Cardiac fibroblast (primary cell): ENCODE data around the gene TSHR.

Experiments used
- DNase-seq, 2 donors: peaks; one replicate each; pipeline versions ENCODE4 v3.0.0 to v3.0.0-alpha.2; 2010; ENCODE audit warnings: low read depth in 2 of 2
- H3K4me3 ChIP-seq, 2 donors: replicated peaks in 1 of 2; 1 replicate in 1 of 2; 2 replicates in 1 of 2; pipeline ENCODE4 v1.5.1; 2011; ENCODE audit warnings: low read depth in 2 of 2, low read length in 2 of 2, mild to moderate bottlenecking in 2 of 2, moderate library complexity in 1 of 2
- CTCF ChIP-seq: IDR thresholded peaks from one replicate; pipeline ENCODE4 v1.5.1; 2011; ENCODE audit warnings: low read depth, mild to moderate bottlenecking, low read length, inconsistent platforms

TSHR gene

GRCh38 chr14:80988735-80989429, 33.5 kb downstream of the TSHR start:
- no peak overlapping the region for H3K4me3 ChIP-seq
- TF ChIP-seq CTCF, result no peak
- DNase-seq, result peak in 1 of 2 donors; percentile 28

GRCh38 chr14:80992580-80992979, 37.2 kb downstream of the TSHR start:
- H3K4me3 ChIP-seq, result no peak overlapping the region
- no peak for DNase-seq
- no peak for TF ChIP-seq CTCF

GRCh38 chr14:80996049-80996901, 40.9 kb downstream of the TSHR start:
- TF ChIP-seq CTCF, result peak; percentile 74
- no peak overlapping the region for H3K4me3 ChIP-seq
- peak; percentile 88 to 93 for DNase-seq

GRCh38 chr14:81001447-81001846, 46.0 kb downstream of the TSHR start:
- H3K4me3 ChIP-seq, result no peak overlapping the region
- no peak for DNase-seq
- no peak for TF ChIP-seq CTCF

GRCh38 chr14:81004575-81004974, 49.2 kb downstream of the TSHR start:
- DNase-seq, result no peak
- no peak for TF ChIP-seq CTCF
- H3K4me3 ChIP-seq, result no peak overlapping the region

- DNase-seq, result peak in 1 of 2 donors; percentile 38
- no peak overlapping the region for H3K4me3 ChIP-seq
- TF ChIP-seq CTCF, result no peak
Observed at GRCh38 chr14:81005540-81006228, 50.3 kb downstream of the TSHR start.
